ENCODE measurements around the gene MBD6.

The MBD6 gene

GRCh38 chr12:57536597-57536942 is 13.9 kb downstream of the MBD6 start:
- TF ChIP-seq CTCF (IDR thresholded peaks at IDR 0.05; ENCODE audit: low read depth, low read length), result no peak

GRCh38 chr12:57539134-57539768 is 16.6 kb downstream of the MBD6 start:
- DNase-seq (ENCODE audit: extremely low read depth, low read depth), result no peak
- no peak for TF ChIP-seq CTCF (IDR thresholded peaks at IDR 0.05; ENCODE audit: low read depth, low read length)

More at GRCh38 chr12:57536597-57536942, 13.9 kb downstream of the MBD6 start:
- no peak for DNase-seq (ENCODE audit: extremely low read depth, low read depth)

- TF ChIP-seq CTCF (IDR thresholded peaks at IDR 0.05; ENCODE audit: low read depth, low read length), result no peak
- DNase-seq (ENCODE audit: extremely low read depth, low read depth), result no peak
Observed at GRCh38 chr12:57541001-57541400, 18.4 kb downstream of the MBD6 start.

GRCh38 chr12:57541717-57542116 is 19.1 kb downstream of the MBD6 start:
- no peak for TF ChIP-seq CTCF (IDR thresholded peaks at IDR 0.05; ENCODE audit: low read depth, low read length)
- DNase-seq (ENCODE audit: extremely low read depth, low read depth), result no peak

GRCh38 chr12:57543581-57543980 is 21.0 kb downstream of the MBD6 start:
- no peak for TF ChIP-seq CTCF (IDR thresholded peaks at IDR 0.05; ENCODE audit: low read depth, low read length)
- no peak for DNase-seq (ENCODE audit: extremely low read depth, low read depth)

GRCh38 chr12:57545809-57546437 is 23.3 kb downstream of the MBD6 start:
- DNase-seq (ENCODE audit: extremely low read depth, low read depth), result no peak
- no peak for TF ChIP-seq CTCF (IDR thresholded peaks at IDR 0.05; ENCODE audit: low read depth, low read length)

GRCh38 chr12:57546438-57547287 is 24.0 kb downstream of the MBD6 start, which contains the start of gene DCTN2:
Gene DCTN2, minus strand, starts transcription at chr12:57547192. Its CDS starts 129 bp downstream, at chr12:57547063.
- no peak; the same call in none of the 2 replicates for TF ChIP-seq CTCF (IDR thresholded peaks at IDR 0.05; ENCODE audit: low read depth, low read length)
- DNase-seq (ENCODE audit: extremely low read depth, low read depth), result peak; percentile 92

All from AG09319 (cell line).